Hypothalamus (tissue), 51 donors: Measurements from ENCODE around the gene KLHL22.

Experiments used
- DNase-seq, 51 donors: peaks; one replicate each; lab custom pipeline; 2025; lab: John Stamatoyannopoulos, UW

The KLHL22 gene

DNA sequence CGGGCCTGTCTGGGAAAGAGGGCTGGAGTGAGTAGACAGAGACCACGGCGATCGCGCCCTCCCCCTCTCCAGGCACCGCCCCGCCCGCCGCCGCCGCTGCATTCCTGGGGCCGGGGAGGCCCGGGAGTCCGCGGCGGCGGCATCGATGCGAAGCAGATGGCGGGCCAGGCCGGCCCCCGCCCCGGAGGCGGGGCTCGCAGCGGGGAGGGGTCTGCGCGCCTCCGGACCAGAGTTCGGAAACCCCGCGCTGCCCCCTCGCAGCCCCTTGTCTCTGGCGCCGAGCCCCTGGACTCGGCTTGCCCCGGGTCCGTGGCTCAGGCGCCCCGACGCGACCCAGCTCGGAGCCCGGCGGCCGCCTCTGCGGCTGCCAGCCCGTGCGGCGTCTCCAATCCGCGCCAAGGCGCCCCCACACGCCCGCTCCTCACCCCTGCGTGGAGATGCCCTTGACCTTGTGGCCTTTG lies 59.3 kb downstream of the KLHL22 start:
- no peak for DNase-seq

DNA sequence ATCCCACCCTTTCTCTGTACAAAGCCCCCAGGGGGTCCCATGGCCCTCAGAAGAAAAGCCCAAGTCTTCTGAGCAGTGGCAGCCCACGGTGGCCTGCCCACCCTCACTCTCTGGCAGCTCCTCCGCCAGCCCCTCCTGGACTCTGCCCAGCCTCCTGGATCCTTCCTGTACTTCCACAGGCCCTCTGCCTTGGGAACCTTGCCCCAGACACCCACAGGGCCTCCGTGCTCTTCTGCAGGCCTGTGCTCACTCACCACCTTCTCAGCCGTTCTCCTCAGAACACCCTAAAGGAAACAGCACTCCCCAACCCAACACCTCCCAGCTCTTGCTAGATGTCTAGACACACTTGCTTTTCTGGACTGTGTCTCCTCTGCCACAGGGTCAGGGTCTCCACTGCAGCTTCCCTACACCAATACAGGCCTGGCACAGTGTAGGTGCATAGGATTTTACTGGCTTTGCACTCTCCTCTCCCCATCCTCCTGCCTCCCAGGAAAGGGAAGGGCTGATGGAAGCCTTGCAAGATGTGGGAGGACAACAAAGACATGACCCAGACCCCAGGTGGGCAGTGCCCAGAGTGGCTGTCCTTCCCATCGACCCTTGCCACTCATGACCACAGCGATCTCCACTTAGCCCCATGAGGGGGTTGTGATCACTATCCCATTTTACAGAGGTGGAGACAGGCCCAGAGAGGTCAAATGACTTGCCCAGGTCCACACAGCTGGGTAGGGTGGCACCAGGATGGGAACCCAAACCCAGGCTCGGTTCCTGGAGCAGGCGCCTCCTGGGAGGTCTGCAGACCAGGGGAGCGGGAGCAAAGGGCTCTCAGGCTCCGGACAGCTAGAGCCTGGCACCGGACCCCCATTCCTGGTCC lies 59.9 kb downstream of the KLHL22 start:
- no peak for DNase-seq

GRCh38 chr22:20434773-20435172 lies 60.8 kb downstream of the KLHL22 start:
- no peak for DNase-seq

DNA sequence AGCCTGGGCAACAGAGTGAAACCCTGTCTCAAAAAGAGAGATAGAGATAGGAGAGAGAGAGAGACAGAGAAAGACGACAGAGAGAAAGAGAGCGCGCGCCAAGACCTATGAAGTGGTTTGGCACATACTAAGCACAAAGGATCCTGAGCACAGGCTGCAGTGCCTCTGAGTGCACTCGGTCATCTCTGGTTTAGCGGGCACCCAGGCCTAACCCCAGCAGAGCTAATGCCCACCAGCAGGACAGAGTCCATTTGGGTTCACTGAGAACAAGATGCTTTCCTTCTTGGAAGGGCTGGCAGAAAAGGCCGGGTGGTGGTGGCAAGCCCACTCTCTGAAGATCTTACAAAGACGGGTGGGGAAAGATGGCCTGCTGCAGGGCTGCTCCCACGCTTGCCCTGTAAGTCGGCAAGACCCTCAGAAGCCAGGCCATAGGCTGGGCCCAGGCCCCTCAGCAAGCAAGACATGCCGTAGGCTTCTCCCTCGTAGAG lies 61.3 kb downstream of the KLHL22 start:
- DNase-seq = no peak

GRCh38 chr22:20433686-20434241 lies 61.8 kb downstream of the KLHL22 start:
- no peak for DNase-seq

- DNase-seq = no peak
Observed at GRCh38 chr22:20433191-20433590, 62.4 kb downstream of the KLHL22 start.

DNA sequence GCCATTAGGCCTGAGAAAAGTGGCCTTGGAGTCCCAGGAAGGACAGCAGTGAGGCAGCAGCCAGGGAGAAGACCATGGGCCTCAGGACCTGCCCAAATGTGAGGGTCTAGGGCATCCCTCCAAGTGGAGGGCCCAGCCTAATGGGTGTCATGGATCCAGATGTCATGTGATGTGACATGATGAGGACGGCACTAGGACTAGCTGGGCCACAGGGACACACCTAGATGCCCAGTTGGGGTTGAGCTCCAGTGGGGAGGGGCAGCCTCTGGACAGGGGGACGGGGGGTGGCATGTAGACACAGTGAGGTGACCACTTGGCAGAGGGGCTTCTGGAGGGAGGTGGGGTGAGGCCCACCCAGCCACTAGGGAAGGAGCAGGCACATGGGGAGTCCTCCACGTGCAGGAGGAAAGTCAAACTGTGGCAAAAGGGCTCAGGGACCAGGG lies 63.3 kb downstream of the KLHL22 start:
- DNase-seq = no peak

DNA sequence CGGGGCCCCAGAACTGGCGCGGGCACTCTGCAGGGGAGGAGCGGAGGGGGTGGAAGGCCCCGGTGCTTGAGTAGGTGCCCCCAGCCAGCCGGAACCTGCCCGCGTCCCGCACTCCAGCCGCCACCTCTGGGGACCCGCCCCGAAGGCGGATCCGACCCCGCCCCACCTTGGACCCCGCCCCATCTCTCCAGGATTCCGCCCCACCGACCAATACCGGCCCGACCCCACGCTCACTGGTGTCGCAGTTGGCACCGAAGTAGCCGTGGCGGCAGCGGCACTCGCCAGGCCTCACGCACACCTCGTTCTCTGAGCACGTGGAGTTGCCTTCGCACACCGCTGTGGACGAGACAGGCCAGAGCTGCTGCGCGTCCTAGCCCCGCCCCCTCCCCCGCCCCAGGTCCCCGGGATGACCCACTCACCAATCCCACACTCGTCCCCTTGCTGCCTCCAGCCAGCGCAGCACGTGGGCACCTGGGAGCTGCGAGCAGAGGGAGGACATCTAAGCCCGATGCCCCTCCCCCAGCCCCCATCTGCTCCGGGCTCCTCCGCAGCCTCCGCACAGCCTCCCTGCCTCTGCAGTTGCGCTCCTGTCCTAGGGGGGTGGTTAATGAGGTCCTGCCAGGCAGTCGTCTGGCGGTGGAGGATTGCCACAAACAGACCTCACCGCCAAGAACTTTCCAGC lies 63.9 kb downstream of the KLHL22 start:
- no peak for DNase-seq

GRCh38 chr22:20430720-20431510 lies 64.7 kb downstream of the KLHL22 start:
- DNase-seq = peak in 4 of 51 donors; percentile 12 to 34 (median 30)

GRCh38 chr22:20430101-20430719 lies 65.4 kb downstream of the KLHL22 start:
- no peak for DNase-seq

DNA sequence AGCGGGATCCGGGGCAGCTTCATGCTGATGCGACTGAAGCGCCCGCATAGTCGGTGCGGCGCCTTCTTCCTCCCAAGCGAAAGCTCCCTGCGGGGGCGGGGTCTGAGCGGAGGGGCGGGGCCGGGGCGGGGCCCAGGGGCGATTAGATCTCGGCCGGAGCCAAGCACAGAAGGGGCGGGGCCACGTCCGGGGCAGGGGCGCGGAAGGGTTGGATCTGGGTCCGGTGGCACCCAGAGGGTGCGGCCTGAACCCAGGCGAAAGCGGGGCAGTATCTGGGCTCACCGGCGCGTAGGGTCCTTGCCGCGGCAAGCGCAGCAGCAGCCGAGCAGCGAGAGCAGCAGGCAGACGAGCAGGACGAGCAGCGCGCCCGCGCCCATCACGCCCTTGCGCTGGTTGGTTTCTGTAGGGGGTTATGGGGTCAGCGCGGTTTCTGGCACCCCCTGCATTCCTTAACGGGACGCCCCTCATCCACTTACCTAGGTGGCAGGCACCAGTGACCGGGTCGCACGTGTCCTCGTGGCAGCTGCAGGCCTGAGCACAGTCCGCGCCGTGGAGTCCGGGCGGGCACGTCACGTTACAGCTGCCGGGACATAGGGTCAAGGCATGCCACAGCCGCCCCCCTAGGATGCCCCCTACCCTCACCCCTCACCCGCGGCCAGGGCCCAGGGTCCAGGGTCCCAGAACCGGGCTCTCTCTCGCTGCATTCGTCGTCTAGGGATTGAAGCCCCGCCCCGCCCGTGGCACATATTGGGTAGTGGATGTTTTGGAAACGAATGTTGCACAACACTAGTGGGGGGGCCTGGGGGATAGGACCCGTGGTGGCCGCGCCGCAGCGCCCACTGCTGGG lies 66.1 kb downstream of the KLHL22 start:
- peak in 12 of 51 donors; percentile 19 to 48 (median 32) for DNase-seq

- DNase-seq = no peak
Observed at GRCh38 chr22:20428496-20429253, 66.9 kb downstream of the KLHL22 start.

- DNase-seq = no peak
Observed at GRCh38 chr22:20427945-20428417, 67.6 kb downstream of the KLHL22 start.

- DNase-seq = no peak
Observed at GRCh38 chr22:20427104-20427944, 68.3 kb downstream of the KLHL22 start.

GRCh38 chr22:20426259-20426615 lies 69.4 kb downstream of the KLHL22 start:
- no peak for DNase-seq

DNA sequence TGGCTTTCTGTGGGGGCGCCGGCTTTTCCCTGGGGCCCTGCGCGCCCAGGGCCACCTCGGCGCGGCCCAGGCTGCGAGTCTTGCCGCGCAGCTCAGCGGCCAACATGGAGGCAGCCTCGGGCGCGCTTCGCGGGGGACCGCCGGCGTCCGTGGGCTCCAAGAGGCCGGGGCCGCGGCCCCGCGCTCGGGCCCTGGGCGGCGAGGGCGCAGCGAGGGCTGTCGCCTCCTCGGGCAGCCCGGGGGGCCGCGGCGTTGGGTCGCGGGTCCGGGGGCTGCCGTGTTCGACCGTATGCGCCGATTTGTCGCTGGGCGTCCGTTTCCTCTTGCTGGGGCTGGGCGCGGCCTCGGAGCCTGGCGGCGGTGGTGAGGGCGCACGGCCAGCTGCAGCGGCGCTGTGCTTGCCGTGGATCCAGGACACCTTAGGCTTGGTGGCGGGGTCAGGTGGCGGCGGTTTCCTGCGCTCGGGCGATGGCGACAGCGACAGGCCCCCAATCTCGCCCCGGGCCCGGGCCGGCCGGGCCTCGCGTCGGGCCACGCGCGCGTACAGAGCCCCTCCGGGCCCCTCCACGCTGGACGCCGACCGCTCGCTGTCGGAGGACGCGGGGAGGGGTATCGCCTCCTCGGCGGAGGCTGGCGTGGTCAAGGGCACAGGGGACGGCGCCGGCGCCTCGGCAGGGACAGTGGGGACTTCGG lies 69.9 kb downstream of the KLHL22 start:
- DNase-seq = no peak
